Psoas muscle (tissue), 8 donors: ENCODE data around the gene TMEM121B. TPM values are rescaled to one million over a fixed set of nuclear protein-coding genes. Genes with fewer than 3 reads are reported as not detected.

ENCODE experiments used
- ATAC-seq, 4 donors: fragments of 200-7000 bp; cut with Tn5 transposase; one replicate each; pipeline ENCODE4 v1.9.1; 2020; ENCODE audit warnings: moderate library complexity in 3 of 4, mild to moderate bottlenecking in 2 of 4
- DNase-seq, 2 donors: peaks; one replicate each; pipeline ENCODE4 v3.0.0-alpha.2; 2020
- H3K27ac ChIP-seq: fragments of 200-600 bp; one replicate; pipeline ENCODE4 v1.8.0; 2022
- H3K27me3 ChIP-seq, 3 donors: fragments of 200-600 bp in 1 of 3; one replicate each; pipeline versions ENCODE4 v1.6.1 to v1.8.0; 2013 to 2022; ENCODE audit warnings: low read length in 2 of 3, mild to moderate bottlenecking in 2 of 3, moderate library complexity in 1 of 3; ENCODE audit not compliant: insufficient read depth in 3 of 3
- H3K36me3 ChIP-seq, 2 donors: fragments of 200-600 bp in 1 of 2; one replicate each; pipeline versions ENCODE4 v1.6.1 to v1.8.0; 2013 to 2022; ENCODE audit warnings: low read depth in 1 of 2, mild to moderate bottlenecking in 1 of 2, moderate library complexity in 1 of 2; ENCODE audit not compliant: insufficient read depth in 1 of 2
- H3K4me1 ChIP-seq: fragments of 200-600 bp; one replicate; pipeline ENCODE4 v1.8.0; 2022
- H3K4me3 ChIP-seq: fragments of 200-600 bp; one replicate; pipeline ENCODE4 v1.8.0; 2022; ENCODE audit warnings: mild to moderate bottlenecking
- H3K9me3 ChIP-seq: fragments of 200-600 bp; one replicate; pipeline ENCODE4 v1.8.0; 2022
- CTCF ChIP-seq: fragments of 200-600 bp; IDR thresholded peaks from one replicate; pipeline ENCODE4 v1.8.0; 2022; ENCODE audit warnings: antibody characterized with exemption
- WGBS, 3 donors: extraction: QIAGEN DNeasy Blood & Tissue Kit; methylation state at CpG; one replicate each; pipeline versions ENCODE4 v1.1.6 to v1.1.7; 2013; 5-methylcytosine and 5-hydroxymethylcytosine counted together
- intact Hi-C, 2 donors: fragments of 100-400 bp; cut with DNase I; formaldehyde crosslinking; loops; one replicate each; pipeline versions ENCODE4 v1.11.0 to v1.14.2; 2022
- polyA plus RNA-seq, 3 donors: library from polyadenylated mRNA; stranded (reverse); fragments of 200-250 nt; gene quantifications; one replicate each; pipeline ENCODE4 v1.2.3, GENCODE V29; 2013
- total RNA-seq, 4 donors: library from RNA; stranded (reverse); fragmentation: NEBNext Ultra II Directional in 2 of 4; extraction: Animal tissue kit (Norgen Biotek cat#: 25700) in 2 of 4; gene quantifications; one replicate each; pipeline versions ENCODE4 v1.2.1 to v1.2.4, GENCODE V29; 2021 to 2023
- donor health status: healthy with polysubstance abuse.
- donor health status: DM: no; HTN: no; CAD: no; lungs with moderate emphysema.
- donor health status: Bipolar disorder and iron deficiency.
- donor health status: healthy.
- donor health status: DM: yes; HTN: yes; CAD: no.
- donor health status: DM: no; HTN: no; CAD: no.
- donor health status: DM: no; HTN: no; CAD: no.
- donor health status: DM: yes; HTN: yes; CAD: no.

Gene TMEM121B
- total and polyA plus RNA-seq, 7 donors, result 0.03 to 0.80 (median 0.28) TPM

DNA sequence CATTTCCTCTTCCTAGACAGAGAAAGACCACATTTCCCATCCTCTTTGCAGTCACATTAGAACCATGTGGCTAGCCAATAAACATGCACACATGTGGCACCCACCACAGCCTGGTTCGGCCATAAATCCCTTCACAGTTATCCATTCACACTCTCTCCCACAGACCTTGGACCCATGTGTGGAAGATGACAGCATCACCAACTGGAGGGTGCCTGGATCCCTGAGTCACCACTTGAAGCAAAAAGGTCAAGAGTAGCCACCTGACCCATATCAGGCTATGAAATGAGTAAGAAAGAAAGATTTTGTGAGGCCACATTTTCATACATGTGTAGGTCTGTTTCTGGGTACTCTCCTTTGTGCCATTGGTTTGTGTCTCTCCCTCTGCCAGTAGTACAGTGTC is 9.0 kb upstream of the TMEM121B start:
- Histone ChIP-seq H3K27ac (no peak overlapping the region), H3K27me3 (no peaks in the 10 kb centered on the region), H3K36me3 (no peaks in the 10 kb centered on the region), H3K4me3 (no peak overlapping the region), H3K4me1 (peaks cover 9% of the 10 kb centered on the region), H3K9me3 (no peaks in the 10 kb centered on the region)
- ATAC-seq (no peak), DNase-seq (no peak)
- WGBS, 3 donors, result 89 to 90% (median 89%) methylated on average over 1 of the region's 1 CpG
- intact Hi-C loops, result no loop called here
- TF ChIP-seq CTCF, result no peak

DNA sequence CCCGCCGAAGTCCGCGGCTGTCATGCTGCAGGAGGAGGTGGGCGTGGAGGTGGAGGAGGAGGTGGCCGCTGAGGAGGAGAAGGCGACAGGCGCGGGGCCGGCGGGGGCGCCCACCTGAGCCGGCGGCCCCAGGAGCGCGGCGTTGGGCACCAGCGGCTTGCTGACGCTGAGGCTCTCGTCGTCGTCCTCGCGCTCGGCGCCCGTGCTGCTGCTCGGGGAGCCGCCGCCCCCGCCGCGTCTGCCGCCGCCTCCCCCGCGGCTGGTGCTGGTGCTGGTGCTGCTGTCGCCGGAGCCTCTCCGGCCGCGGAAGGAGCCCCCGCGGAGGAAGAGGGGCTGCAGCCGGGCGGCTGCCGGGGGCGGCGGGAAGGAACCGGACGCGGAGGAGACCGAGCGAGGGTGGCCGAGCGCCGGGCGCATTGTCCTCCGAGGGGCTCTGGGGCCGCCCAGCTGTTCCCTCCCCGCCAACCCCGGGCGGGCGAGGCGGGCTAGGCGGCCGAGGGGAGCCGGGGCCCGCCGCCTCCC is 388 bp downstream of the TMEM121B start:
- H3K36me3 ChIP-seq, result no peaks in the 10 kb centered on the region
- H3K4me3 ChIP-seq, result peak overlapping the region; percentile 79
- DNase-seq (peak in 1 of 2 donors; percentile 55), ATAC-seq (peak in 3 of 4 donors; percentile 9 to 23 (median 14))
- peak overlapping the region; percentile 41 for H3K27ac ChIP-seq
- WGBS, 3 donors, result 0% methylated on average over 19 to 70 of the region's 70 CpGs
- peaks cover 0 to 8% (median 0%) of the 10 kb centered on the region in 3 donors for H3K27me3 ChIP-seq
- intact Hi-C loops, result no loop called here
- peaks cover 5% of the 10 kb centered on the region for H3K4me1 ChIP-seq
- TF ChIP-seq CTCF, result no peak
- no peaks in the 10 kb centered on the region for H3K9me3 ChIP-seq

GRCh38 chr22:17120281-17120680 is 879 bp downstream of the TMEM121B start:
- Histone ChIP-seq H3K27ac (no peak overlapping the region), H3K4me1 (peaks cover 5% of the 10 kb centered on the region), H3K9me3 (no peaks in the 10 kb centered on the region), H3K36me3 (no peaks in the 10 kb centered on the region), H3K27me3 (peaks cover 0 to 8% (median 0%) of the 10 kb centered on the region in 3 donors), H3K4me3 (peak overlapping the region; percentile 79)
- DNase-seq, result peak; percentile 68 to 82
- intact Hi-C loops, result no loop called here
- WGBS, 3 donors, result 1 to 2% (median 2%) methylated on average over 22 to 45 of the region's 45 CpGs
- no peak for TF ChIP-seq CTCF
- ATAC-seq, result peak; percentile 59 to 74 (median 66)

DNA sequence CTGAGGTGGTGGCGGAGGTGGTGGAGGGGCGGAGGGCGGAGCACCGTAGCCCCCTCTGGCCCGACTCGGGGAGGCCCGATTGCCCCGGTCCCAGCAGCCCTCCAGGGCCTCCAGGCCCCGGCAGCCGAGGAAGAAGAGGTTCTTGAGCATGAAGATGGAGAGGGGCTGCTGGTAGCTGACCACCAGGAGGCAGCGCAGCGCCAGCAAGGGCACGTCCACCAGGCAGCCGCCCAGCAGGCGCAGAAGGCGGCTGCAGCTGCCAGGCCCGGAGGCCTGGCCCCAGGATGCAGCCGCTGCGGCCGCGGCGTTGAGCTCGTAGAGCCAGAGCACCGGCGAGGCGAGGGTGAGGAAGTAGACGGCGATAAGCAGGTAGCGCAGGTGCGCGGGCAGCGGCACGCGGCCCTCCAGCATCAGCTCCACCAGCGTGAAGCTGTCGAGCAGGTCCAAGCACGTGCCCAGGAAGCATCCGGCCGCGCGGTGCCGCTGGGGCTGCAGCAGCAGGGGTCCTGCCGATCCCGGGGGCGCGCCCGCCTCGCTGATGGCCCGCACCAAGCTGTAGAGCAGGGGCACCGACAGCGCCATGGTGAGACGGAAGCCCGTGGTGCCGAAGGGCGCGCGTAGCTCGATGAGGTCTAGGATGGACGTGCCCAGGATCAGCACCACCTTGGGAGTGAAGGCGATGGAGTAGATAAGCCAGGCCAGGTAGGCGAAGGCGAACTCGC is 1.5 kb downstream of the TMEM121B start:
- intact Hi-C loops, result loop anchor here (1.0 to 5.0 kb wide), 4 partner anchors 38 to 78 kb away; partner anchors contain the start of gene HDHD5 (in 1 of the 2)
- H3K4me3 ChIP-seq, result peak overlapping the region; percentile 30
- peak; percentile 56 for TF ChIP-seq CTCF
- no peaks in the 10 kb centered on the region for H3K36me3 ChIP-seq
- H3K9me3 ChIP-seq, result no peaks in the 10 kb centered on the region
- H3K27ac ChIP-seq, result no peak overlapping the region
- 19 to 27% (median 22%) methylated on average over 46 to 63 of the region's 63 CpGs for WGBS, 3 donors
- DNase-seq, result peak in 1 of 2 donors; percentile 80
- peak; percentile 48 to 81 (median 76) for ATAC-seq
- H3K4me1 ChIP-seq, result peaks cover 5% of the 10 kb centered on the region
- H3K27me3 ChIP-seq, result peaks cover 0 to 8% (median 0%) of the 10 kb centered on the region in 3 donors
